ENCODE measurements around the gene SLC66A2.

DNA sequence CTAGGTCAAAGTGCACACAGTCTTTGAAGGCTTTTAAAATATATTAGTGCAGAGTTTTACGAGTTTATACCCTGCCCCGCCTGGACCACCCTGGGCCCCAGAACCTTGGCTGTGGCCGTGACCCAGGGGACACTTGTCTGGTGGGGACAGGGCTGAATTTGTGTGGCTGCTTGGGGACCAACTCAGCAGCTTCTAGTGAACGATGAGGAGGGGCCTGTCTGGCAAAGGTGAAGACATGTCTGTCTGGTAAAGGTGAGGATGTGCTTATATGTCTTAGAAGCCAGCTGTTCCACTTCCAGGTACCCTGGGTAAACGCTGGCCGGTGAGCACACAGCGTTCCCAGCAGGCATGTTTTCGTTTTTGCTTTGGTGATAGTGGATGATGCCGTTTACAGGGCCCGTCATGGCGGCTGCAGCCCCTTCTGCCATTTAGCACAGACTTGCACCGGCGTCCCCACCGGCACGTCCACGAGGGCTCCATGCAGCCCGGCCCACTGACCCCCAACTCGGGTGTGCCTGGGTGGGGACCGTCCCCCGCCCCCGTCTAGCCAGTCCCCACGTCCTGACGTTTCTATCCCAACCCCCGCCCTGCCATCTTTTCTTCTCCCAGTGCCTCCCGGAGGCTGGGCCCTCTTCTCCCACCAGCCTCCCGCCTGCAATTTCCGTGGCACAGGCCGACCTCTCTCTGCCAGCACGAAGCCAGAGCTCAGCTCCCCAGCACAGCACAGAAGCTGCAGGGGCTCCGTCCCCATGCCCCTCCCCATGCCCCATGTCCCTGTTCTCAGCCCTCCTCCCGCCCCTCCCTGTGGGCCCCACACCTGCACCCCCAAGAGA, 67.8 kb downstream of the SLC66A2 start:
- TF ChIP-seq, protein P1, sequence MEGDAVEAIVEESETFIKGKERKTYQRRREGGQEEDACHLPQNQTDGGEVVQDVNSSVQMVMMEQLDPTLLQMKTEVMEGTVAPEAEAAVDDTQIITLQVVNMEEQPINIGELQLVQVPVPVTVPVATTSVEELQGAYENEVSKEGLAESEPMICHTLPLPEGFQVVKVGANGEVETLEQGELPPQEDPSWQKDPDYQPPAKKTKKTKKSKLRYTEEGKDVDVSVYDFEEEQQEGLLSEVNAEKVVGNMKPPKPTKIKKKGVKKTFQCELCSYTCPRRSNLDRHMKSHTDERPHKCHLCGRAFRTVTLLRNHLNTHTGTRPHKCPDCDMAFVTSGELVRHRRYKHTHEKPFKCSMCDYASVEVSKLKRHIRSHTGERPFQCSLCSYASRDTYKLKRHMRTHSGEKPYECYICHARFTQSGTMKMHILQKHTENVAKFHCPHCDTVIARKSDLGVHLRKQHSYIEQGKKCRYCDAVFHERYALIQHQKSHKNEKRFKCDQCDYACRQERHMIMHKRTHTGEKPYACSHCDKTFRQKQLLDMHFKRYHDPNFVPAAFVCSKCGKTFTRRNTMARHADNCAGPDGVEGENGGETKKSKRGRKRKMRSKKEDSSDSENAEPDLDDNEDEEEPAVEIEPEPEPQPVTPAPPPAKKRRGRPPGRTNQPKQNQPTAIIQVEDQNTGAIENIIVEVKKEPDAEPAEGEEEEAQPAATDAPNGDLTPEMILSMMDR (IDR thresholded peaks at IDR 0.05; ENCODE audit: low read length): no peak
- TF ChIP-seq EZH2 (IDR thresholded peaks at IDR 0.05; ENCODE audit: borderline replicate concordance, low read length): no peak
